ENCODE results near the gene KCNMB2. TPM values are rescaled to one million over a fixed set of nuclear protein-coding genes. Genes with fewer than 3 reads are reported as not detected.
A peak's percentile ranks its signal among the peaks of the same experiment; 100 is the strongest.

KCNMB2 gene
- polyA plus RNA-seq, 3 donors, result not detected

GRCh38 chr3:178768072-178768864 lies 232.0 kb downstream of the KCNMB2 start:
- Histone ChIP-seq H3K27ac (ENCODE audit: low read depth in 1 of 2, low read length in 2 of 2) (no peak overlapping the region), H3K9ac (ENCODE audit: insufficient read depth, low read length, poor library complexity, severe bottlenecking) (no peak overlapping the region), H3K9me3 (replicated peaks in 1 of 2; ENCODE audit: control insufficient read depth in 1 of 2, insufficient read depth in 1 of 2, low read length in 2 of 2) (no peaks in the 10 kb centered on the region), H3K4me2 (replicated peaks; ENCODE audit: extremely low read depth, low read length, poor library complexity, severe bottlenecking) (no peak overlapping the region), H3K4me1 (ENCODE audit: control insufficient read depth in 1 of 2, insufficient read depth in 2 of 2, low read length in 2 of 2) (no peaks in the 10 kb centered on the region), H2AFZ (ENCODE audit: insufficient read depth, low read depth, low read length, poor library complexity, severe bottlenecking) (no peak overlapping the region), H3K27me3 (ENCODE audit: control insufficient read depth in 2 of 2, insufficient read depth in 2 of 2, low read length in 2 of 2) (no peaks in the 10 kb centered on the region), H4K20me1 (ENCODE audit: insufficient read depth, low read length) (no peaks in the 10 kb centered on the region), H3K36me3 (replicated peaks in 1 of 2; ENCODE audit: control insufficient read depth in 1 of 2, insufficient read depth in 2 of 2, low read length in 2 of 2) (no peaks in the 10 kb centered on the region), H3K4me3 (replicated peaks in 1 of 3; ENCODE audit: low read depth in 2 of 3, low read length in 3 of 3) (no peak overlapping the region), H3K79me2 (ENCODE audit: insufficient read depth, low read length) (no peaks in the 10 kb centered on the region)
- DNase-seq, result no peak
- intact Hi-C loops (cut with micrococcal nuclease), result no loop called here
- Mint-ChIP-seq H3K4me1 (no peaks in the 10 kb centered on the region), H3K27me3 (ENCODE audit: low read depth in 3 of 3) (no peaks in the 10 kb centered on the region), H3K36me3 (no peaks in the 10 kb centered on the region), H3K4me3 (no peak overlapping the region), H3K27ac (peak overlapping the region in 1 of 7 donors; percentile 9), H3K9me3 (peaks cover 0 to 9% (median 2%) of the 10 kb centered on the region in 7 donors)
- WGBS (ENCODE audit: insufficient coverage), result 91% methylated on average over 3 of the region's 5 CpGs
- no peak for TF ChIP-seq CTCF (IDR thresholded peaks at IDR 0.05)

GRCh38 chr3:178771511-178771910 lies 235.3 kb downstream of the KCNMB2 start:
- Histone ChIP-seq H3K79me2 (ENCODE audit: insufficient read depth, low read length) (no peaks in the 10 kb centered on the region), H3K4me2 (replicated peaks; ENCODE audit: extremely low read depth, low read length, poor library complexity, severe bottlenecking) (no peak overlapping the region), H3K9ac (ENCODE audit: insufficient read depth, low read length, poor library complexity, severe bottlenecking) (no peak overlapping the region), H4K20me1 (ENCODE audit: insufficient read depth, low read length) (no peaks in the 10 kb centered on the region), H3K9me3 (replicated peaks in 1 of 2; ENCODE audit: control insufficient read depth in 1 of 2, insufficient read depth in 1 of 2, low read length in 2 of 2) (no peaks in the 10 kb centered on the region), H3K4me1 (ENCODE audit: control insufficient read depth in 1 of 2, insufficient read depth in 2 of 2, low read length in 2 of 2) (no peaks in the 10 kb centered on the region), H3K36me3 (replicated peaks in 1 of 2; ENCODE audit: control insufficient read depth in 1 of 2, insufficient read depth in 2 of 2, low read length in 2 of 2) (no peaks in the 10 kb centered on the region), H2AFZ (ENCODE audit: insufficient read depth, low read depth, low read length, poor library complexity, severe bottlenecking) (no peak overlapping the region), H3K4me3 (replicated peaks in 1 of 3; ENCODE audit: low read depth in 2 of 3, low read length in 3 of 3) (no peak overlapping the region), H3K27me3 (ENCODE audit: control insufficient read depth in 2 of 2, insufficient read depth in 2 of 2, low read length in 2 of 2) (no peaks in the 10 kb centered on the region), H3K27ac (ENCODE audit: low read depth in 1 of 2, low read length in 2 of 2) (no peak overlapping the region)
- Mint-ChIP-seq H3K27me3 (ENCODE audit: low read depth in 3 of 3) (no peaks in the 10 kb centered on the region), H3K27ac (no peak overlapping the region), H3K4me1 (no peaks in the 10 kb centered on the region), H3K9me3 (peaks cover 0 to 7% (median 3%) of the 10 kb centered on the region in 7 donors), H3K4me3 (no peak overlapping the region), H3K36me3 (no peaks in the 10 kb centered on the region)
- no peak for DNase-seq
- 82% methylated on average over 1 of the region's 3 CpGs for WGBS (ENCODE audit: insufficient coverage)
- intact Hi-C loops (cut with micrococcal nuclease), result no loop called here
- no peak for TF ChIP-seq CTCF (IDR thresholded peaks at IDR 0.05)
